ENCODE measurements around the gene CDHR4. TPM values are rescaled to one million over a fixed set of nuclear protein-coding genes. Genes with fewer than 3 reads are reported as not detected.

CDHR4 gene
- total RNA-seq, 2 experiments from 2014 or later: 0.32 TPM; not detected in 1

- no peaks in the 10 kb centered on the region for H3K9me3 ChIP-seq (ENCODE audit: low read length)
- TF ChIP-seq EZH2phosphoT487 (IDR thresholded peaks at IDR 0.05; ENCODE audit: borderline replicate concordance, low read depth, low read length) (no peak), CTCF (conservative IDR thresholded peaks at IDR 0.05; ENCODE audit: low read length) (no peak)
- H3K79me2 ChIP-seq (ENCODE audit: insufficient read depth, low read depth, low read length): peaks cover 48% of the 10 kb centered on the region
- no peak overlapping the region for H3K27ac ChIP-seq (ENCODE audit: low read depth, low read length, poor library complexity, severe bottlenecking)
- peaks cover 19% of the 10 kb centered on the region for H3K36me3 ChIP-seq (ENCODE audit: insufficient read depth, low read length)
- CTCF ChIA-PET (ENCODE audit: unreplicated experiment): no interaction called here
- no peak overlapping the region for H3K4me3 ChIP-seq (ENCODE audit: low read depth, low read length, poor library complexity, severe bottlenecking)
- POLR2A ChIA-PET: interaction anchor here (0.6 to 1.3 kb wide), 5 partner anchors 11 to 1462 kb away, joined by 3 to 5 read pairs (median 4); no protein-coding TSS in a partner anchor
- no peak overlapping the region for H3K4me2 ChIP-seq (ENCODE audit: low read length)
- H3K4me1 ChIP-seq (ENCODE audit: insufficient read depth, low read length, poor library complexity, severe bottlenecking): peaks cover 9% of the 10 kb centered on the region
- H3K9me2 ChIP-seq (ENCODE audit: insufficient read depth, low read length): no peaks in the 10 kb centered on the region
- TSS peak; percentile 18 for BruUV-seq (replicated peaks)
- H2AFZ ChIP-seq (ENCODE audit: low read length): no peak overlapping the region
- no peaks in the 10 kb centered on the region for H4K20me1 ChIP-seq (ENCODE audit: insufficient read depth, low read length)
- DNase-seq (ENCODE audit: low spot score): no peak
- intact Hi-C loops (cut with micrococcal nuclease; ENCODE audit: unreplicated experiment): no loop called here
Measured at GRCh38 chr3:49769286-49769915, 30.3 kb downstream of the CDHR4 start.

- TF ChIP-seq EZH2phosphoT487 (IDR thresholded peaks at IDR 0.05; ENCODE audit: borderline replicate concordance, low read depth, low read length): no peak
- TF ChIP-seq CTCF (conservative IDR thresholded peaks at IDR 0.05; ENCODE audit: low read length): no peak
- Histone ChIP-seq H3K4me3 (ENCODE audit: low read depth, low read length, poor library complexity, severe bottlenecking) (no peak overlapping the region), H3K9me3 (ENCODE audit: low read length) (no peaks in the 10 kb centered on the region), H3K4me2 (ENCODE audit: low read length) (no peak overlapping the region), H3K4me1 (ENCODE audit: insufficient read depth, low read length, poor library complexity, severe bottlenecking) (no peaks in the 10 kb centered on the region), H3K36me3 (ENCODE audit: insufficient read depth, low read length) (peaks cover 8% of the 10 kb centered on the region), H3K79me2 (ENCODE audit: insufficient read depth, low read depth, low read length) (peaks cover 28% of the 10 kb centered on the region; the same call in 1 of the 2 replicates), H3K9me2 (ENCODE audit: insufficient read depth, low read length) (no peaks in the 10 kb centered on the region), H2AFZ (ENCODE audit: low read length) (no peak overlapping the region), H4K20me1 (ENCODE audit: insufficient read depth, low read length) (no peaks in the 10 kb centered on the region), H3K27ac (ENCODE audit: low read depth, low read length, poor library complexity, severe bottlenecking) (no peak overlapping the region)
- intact Hi-C loops (cut with micrococcal nuclease; ENCODE audit: unreplicated experiment): no loop called here
- ChIA-PET CTCF (ENCODE audit: unreplicated experiment) (no interaction called here), POLR2A (interaction anchor here (1.2 kb wide), 1 partner anchor 9 kb away, joined by 8 read pairs; no protein-coding TSS in a partner anchor)
- no peak for DNase-seq (ENCODE audit: low spot score)
- BruUV-seq (replicated peaks): no TSS peak
Measured at GRCh38 chr3:49763981-49764380, 35.7 kb downstream of the CDHR4 start.

GRCh38 chr3:49761661-49762060, 38.0 kb downstream of the CDHR4 start:
- no peak overlapping the region for H3K4me3 ChIP-seq (ENCODE audit: low read depth, low read length, poor library complexity, severe bottlenecking)
- H3K36me3 ChIP-seq (ENCODE audit: insufficient read depth, low read length): peaks cover 7% of the 10 kb centered on the region
- POLR2A ChIA-PET: no interaction called here
- no TSS peak for BruUV-seq (replicated peaks)
- no peak overlapping the region for H3K4me2 ChIP-seq (ENCODE audit: low read length)
- peaks cover 6% of the 10 kb centered on the region; the same call in 1 of the 2 replicates for H3K79me2 ChIP-seq (ENCODE audit: insufficient read depth, low read depth, low read length)
- intact Hi-C loops (cut with micrococcal nuclease; ENCODE audit: unreplicated experiment): no loop called here
- H2AFZ ChIP-seq (ENCODE audit: low read length): no peak overlapping the region
- H3K27ac ChIP-seq (ENCODE audit: low read depth, low read length, poor library complexity, severe bottlenecking): no peak overlapping the region
- H4K20me1 ChIP-seq (ENCODE audit: insufficient read depth, low read length): no peaks in the 10 kb centered on the region
- CTCF ChIA-PET (ENCODE audit: unreplicated experiment): no interaction called here
- no peaks in the 10 kb centered on the region for H3K9me3 ChIP-seq (ENCODE audit: low read length)
- no peak for DNase-seq (ENCODE audit: low spot score)
- no peaks in the 10 kb centered on the region for H3K9me2 ChIP-seq (ENCODE audit: insufficient read depth, low read length)
- TF ChIP-seq EZH2phosphoT487 (IDR thresholded peaks at IDR 0.05; ENCODE audit: borderline replicate concordance, low read depth, low read length) (no peak), CTCF (conservative IDR thresholded peaks at IDR 0.05; ENCODE audit: low read length) (no peak)
- no peaks in the 10 kb centered on the region for H3K4me1 ChIP-seq (ENCODE audit: insufficient read depth, low read length, poor library complexity, severe bottlenecking)

Measured in OCI-LY7 (cell line).